ENCODE results near the gene NIT2.

DNA sequence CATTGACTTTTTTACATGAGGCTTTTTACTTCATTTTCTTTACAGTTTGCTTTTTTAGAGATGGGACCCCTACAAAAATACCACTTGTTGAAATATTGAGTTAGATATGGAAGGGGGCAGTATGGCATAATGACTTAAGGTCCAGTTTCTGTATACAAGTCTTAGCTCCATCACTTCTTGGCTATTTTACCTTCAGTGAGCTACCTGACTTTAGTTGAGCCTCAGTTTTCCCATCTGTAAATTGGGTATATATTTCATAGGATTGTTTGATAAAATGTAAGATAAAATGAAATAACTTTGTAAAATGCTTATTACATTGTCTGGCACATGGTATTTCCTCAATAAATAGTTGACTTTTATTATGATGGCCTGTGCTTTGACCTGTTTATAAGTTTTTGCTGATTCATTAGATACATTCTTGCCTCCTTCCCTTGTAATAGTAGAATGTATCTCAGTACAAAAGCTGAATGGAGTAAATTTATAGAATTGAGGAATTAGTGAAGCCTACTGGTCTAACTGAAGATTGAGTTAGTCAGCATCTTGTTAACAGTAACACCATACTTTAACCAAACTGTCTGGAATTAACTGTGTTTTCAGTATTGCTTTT is 46.2 kb upstream of the NIT2 start:
- TF ChIP-seq, protein P1, sequence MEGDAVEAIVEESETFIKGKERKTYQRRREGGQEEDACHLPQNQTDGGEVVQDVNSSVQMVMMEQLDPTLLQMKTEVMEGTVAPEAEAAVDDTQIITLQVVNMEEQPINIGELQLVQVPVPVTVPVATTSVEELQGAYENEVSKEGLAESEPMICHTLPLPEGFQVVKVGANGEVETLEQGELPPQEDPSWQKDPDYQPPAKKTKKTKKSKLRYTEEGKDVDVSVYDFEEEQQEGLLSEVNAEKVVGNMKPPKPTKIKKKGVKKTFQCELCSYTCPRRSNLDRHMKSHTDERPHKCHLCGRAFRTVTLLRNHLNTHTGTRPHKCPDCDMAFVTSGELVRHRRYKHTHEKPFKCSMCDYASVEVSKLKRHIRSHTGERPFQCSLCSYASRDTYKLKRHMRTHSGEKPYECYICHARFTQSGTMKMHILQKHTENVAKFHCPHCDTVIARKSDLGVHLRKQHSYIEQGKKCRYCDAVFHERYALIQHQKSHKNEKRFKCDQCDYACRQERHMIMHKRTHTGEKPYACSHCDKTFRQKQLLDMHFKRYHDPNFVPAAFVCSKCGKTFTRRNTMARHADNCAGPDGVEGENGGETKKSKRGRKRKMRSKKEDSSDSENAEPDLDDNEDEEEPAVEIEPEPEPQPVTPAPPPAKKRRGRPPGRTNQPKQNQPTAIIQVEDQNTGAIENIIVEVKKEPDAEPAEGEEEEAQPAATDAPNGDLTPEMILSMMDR (IDR thresholded peaks at IDR 0.05): no peak
- TF ChIP-seq EP300 (IDR thresholded peaks at IDR 0.05): no peak
- TF ChIP-seq POLR2AphosphoS5 (IDR thresholded peaks at IDR 0.05): no peak
